ENCODE data around the gene HIC1. TPM values are rescaled to one million over a fixed set of nuclear protein-coding genes. Genes with fewer than 3 reads are reported as not detected.

The HIC1 gene
- total and polyA plus RNA-seq, 2 of the 4 experiments (the other 2 are of a cell fraction), result 10.4 to 23.0 TPM

DNA sequence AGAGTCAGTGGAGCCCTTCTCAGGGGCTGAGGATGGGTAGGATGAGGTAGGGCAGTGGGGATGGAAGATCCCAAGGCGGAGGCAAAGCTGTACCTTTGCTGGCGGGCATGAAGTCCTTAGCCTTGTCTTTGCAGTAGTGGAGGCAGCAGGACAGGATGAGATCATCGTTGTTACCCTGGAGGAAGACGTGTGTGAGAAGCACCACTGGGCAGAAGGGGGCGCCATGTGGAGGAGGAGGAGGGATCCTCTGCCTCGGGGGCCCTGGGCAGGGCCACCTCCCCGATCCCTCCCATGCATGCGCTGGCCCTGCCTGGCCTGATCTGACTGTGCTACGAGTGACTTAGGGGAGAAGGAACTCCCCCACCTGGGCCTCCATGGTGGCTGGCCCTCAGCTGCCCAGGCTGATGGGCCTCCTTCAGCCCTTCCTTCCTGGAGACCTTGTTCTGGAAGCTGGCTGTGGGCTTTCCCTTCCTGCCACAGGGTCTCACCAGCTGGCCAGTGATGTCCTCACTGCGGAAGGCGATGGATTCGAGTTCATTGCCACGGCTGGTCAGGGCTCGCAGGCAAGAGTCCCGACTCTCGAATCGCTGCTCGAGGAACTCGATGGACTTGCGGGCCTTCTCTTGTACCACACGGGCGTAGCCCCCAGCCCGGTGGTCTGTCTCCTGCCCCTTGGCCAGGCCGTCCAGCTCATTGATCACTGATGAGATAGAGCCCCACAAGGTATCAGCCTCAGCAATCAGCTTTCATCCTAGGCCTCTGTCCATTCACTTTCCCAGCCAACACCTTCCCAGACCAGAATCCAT is 10.3 kb downstream of the HIC1 start:
- Histone ChIP-seq H2BK5ac (ENCODE audit: low read depth, low read length, poor library complexity, severe bottlenecking) (peak overlapping the region; percentile 98), H4K5ac (ENCODE audit: low read depth, low read length) (peak overlapping the region; percentile 33), H3K23ac (ENCODE audit: low read depth, low read length) (peak overlapping the region; percentile 93), H3K27ac (ENCODE audit: insufficient read depth, low read length) (peak overlapping the region; percentile 92), H2BK20ac (ENCODE audit: low read depth, low read length) (peak overlapping the region; percentile 63), H4K91ac (ENCODE audit: insufficient read depth, low read depth, low read length) (peak overlapping the region; percentile 97), H3K9me1 (ENCODE audit: insufficient read depth, low read length) (peaks cover 47% of the 10 kb centered on the region), H3K18ac (ENCODE audit: low read depth, low read length) (0 out of 2 replicates have a peak overlapping the region, but pooled peaks have one; percentile 7), H2BK120ac (ENCODE audit: low read depth, low read length) (peak overlapping the region; percentile 99), H2BK15ac (ENCODE audit: low read depth, low read length) (peak overlapping the region; percentile 86; the same call in 2 of the 3 replicates), H2AK9ac (replicated peaks; ENCODE audit: low read depth, low read length, poor library complexity) (peak overlapping the region; percentile 60), H3K36me3 (ENCODE audit: control insufficient read depth, insufficient read depth, low read length) (peaks cover 43% of the 10 kb centered on the region), H3K79me1 (ENCODE audit: low read depth in 1 of 2, low read length in 2 of 2) (peaks cover 34 to 95% of the 10 kb centered on the region in 2 experiments), H3K4me1 (ENCODE audit: control insufficient read depth, insufficient read depth, low read length) (peaks cover 74% of the 10 kb centered on the region), H2AK5ac (ENCODE audit: low read depth, low read length) (peak overlapping the region; percentile 98), H2AFZ (replicated peaks; ENCODE audit: low read length, poor library complexity) (peak overlapping the region; percentile 4), H3K4ac (ENCODE audit: low read depth, low read length) (peak overlapping the region; percentile 95), H3K14ac (replicated peaks; ENCODE audit: low read depth, low read length) (peak overlapping the region; percentile 90), H4K20me1 (ENCODE audit: insufficient read depth, low read length) (peaks cover 5% of the 10 kb centered on the region; the same call in 1 of the 2 replicates), H3K4me3 (ENCODE audit: insufficient read depth, low read depth, low read length) (no peak overlapping the region), H3K9me3 (ENCODE audit: control insufficient read depth, insufficient read depth, low read length) (no peaks in the 10 kb centered on the region), H3K4me2 (ENCODE audit: low read depth, low read length) (no peak overlapping the region), H4K8ac (ENCODE audit: low read depth in 2 of 2, low read length in 2 of 2) (peak overlapping the region; percentile 92 to 99), H3K9ac (ENCODE audit: low read depth, low read length) (0 out of 2 replicates have a peak overlapping the region, but pooled peaks have one; percentile 9), H3K56ac (ENCODE audit: extremely low read depth, insufficient read depth, low read length) (no peak overlapping the region), H3K27me3 (ENCODE audit: control insufficient read depth, insufficient read depth, low read length) (no peaks in the 10 kb centered on the region)
- BruUV-seq (replicated peaks), result no TSS peak
- 93% methylated on average over 19 of the region's 24 CpGs; no CpG with 5 or more reads in 1 of the 2 experiments for WGBS, 2 experiments (ENCODE audit: extremely low coverage in 2 of 2, insufficient read length in 1 of 2)
- ATAC-seq (ENCODE audit: low read depth) (no peak), DNase-seq (peak; percentile 68)
- POLR2A ChIA-PET (ENCODE audit: unreplicated experiment), result no interaction called here
- dilution Hi-C loops (cut with HindIII; ENCODE audit: low sequenced_read_pairs, unreplicated experiment), result no loop called here
- in situ Hi-C loops (cut with MboI; ENCODE audit: low sequenced_read_pairs), result loop anchor here (5.0 to 10.0 kb wide), 2 partner anchors 110 to 182 kb away; no protein-coding TSS in a partner anchor
- intact Hi-C loops (cut with micrococcal nuclease), result no loop called here
- CTCF ChIA-PET, result interaction anchor here (1.0 to 2.0 kb wide), 2 partner anchors 26 to 180 kb away, joined by 3 to 5 read pairs; no protein-coding TSS in a partner anchor
- TF ChIP-seq POLR2A (IDR thresholded peaks at IDR 0.05; ENCODE audit: low read depth, low read length) (no peak), FOS (IDR thresholded peaks at IDR 0.05; ENCODE audit: low read depth, low read length) (no peak), MAZ (IDR thresholded peaks at IDR 0.05; ENCODE audit: borderline replicate concordance, low read depth, low read length) (peak; percentile 72), CHD1 (IDR thresholded peaks at IDR 0.05; ENCODE audit: low read depth, low read length) (no peak), RAD21 (IDR thresholded peaks at IDR 0.05; ENCODE audit: low read length) (peak; percentile 53), CEBPB (IDR thresholded peaks at IDR 0.05; ENCODE audit: low read depth, low read length) (no peak), SMC3 (IDR thresholded peaks at IDR 0.05; ENCODE audit: low read depth, low read length) (peak; percentile 45), MXI1 (IDR thresholded peaks at IDR 0.05; ENCODE audit: borderline replicate concordance, low read depth, low read length) (no peak), RCOR1 (IDR thresholded peaks at IDR 0.05; ENCODE audit: insufficient replicate concordance, low read length) (no peak), NFE2L2 (IDR thresholded peaks at IDR 0.05; ENCODE audit: low read depth, low read length) (no peak), MAFK (IDR thresholded peaks at IDR 0.05; ENCODE audit: low read depth, low read length) (no peak)
- TF ChIP-seq, protein P1, sequence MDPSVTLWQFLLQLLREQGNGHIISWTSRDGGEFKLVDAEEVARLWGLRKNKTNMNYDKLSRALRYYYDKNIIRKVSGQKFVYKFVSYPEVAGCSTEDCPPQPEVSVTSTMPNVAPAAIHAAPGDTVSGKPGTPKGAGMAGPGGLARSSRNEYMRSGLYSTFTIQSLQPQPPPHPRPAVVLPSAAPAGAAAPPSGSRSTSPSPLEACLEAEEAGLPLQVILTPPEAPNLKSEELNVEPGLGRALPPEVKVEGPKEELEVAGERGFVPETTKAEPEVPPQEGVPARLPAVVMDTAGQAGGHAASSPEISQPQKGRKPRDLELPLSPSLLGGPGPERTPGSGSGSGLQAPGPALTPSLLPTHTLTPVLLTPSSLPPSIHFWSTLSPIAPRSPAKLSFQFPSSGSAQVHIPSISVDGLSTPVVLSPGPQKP (IDR thresholded peaks at IDR 0.05; ENCODE audit: borderline replicate concordance, low read depth, low read length), result no peak
- TF ChIP-seq, protein P2, sequence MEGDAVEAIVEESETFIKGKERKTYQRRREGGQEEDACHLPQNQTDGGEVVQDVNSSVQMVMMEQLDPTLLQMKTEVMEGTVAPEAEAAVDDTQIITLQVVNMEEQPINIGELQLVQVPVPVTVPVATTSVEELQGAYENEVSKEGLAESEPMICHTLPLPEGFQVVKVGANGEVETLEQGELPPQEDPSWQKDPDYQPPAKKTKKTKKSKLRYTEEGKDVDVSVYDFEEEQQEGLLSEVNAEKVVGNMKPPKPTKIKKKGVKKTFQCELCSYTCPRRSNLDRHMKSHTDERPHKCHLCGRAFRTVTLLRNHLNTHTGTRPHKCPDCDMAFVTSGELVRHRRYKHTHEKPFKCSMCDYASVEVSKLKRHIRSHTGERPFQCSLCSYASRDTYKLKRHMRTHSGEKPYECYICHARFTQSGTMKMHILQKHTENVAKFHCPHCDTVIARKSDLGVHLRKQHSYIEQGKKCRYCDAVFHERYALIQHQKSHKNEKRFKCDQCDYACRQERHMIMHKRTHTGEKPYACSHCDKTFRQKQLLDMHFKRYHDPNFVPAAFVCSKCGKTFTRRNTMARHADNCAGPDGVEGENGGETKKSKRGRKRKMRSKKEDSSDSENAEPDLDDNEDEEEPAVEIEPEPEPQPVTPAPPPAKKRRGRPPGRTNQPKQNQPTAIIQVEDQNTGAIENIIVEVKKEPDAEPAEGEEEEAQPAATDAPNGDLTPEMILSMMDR (conservative IDR thresholded peaks at IDR 0.05; ENCODE audit: low read depth, low read length), result peak; percentile 60
- TF ChIP-seq, protein P3, sequence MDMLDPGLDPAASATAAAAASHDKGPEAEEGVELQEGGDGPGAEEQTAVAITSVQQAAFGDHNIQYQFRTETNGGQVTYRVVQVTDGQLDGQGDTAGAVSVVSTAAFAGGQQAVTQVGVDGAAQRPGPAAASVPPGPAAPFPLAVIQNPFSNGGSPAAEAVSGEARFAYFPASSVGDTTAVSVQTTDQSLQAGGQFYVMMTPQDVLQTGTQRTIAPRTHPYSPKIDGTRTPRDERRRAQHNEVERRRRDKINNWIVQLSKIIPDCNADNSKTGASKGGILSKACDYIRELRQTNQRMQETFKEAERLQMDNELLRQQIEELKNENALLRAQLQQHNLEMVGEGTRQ (IDR thresholded peaks at IDR 0.05; ENCODE audit: low read depth, low read length), result no peak
